CD4-positive, alpha-beta T cell treated with Interleukin-15 for 1 hour (primary cell): Measurements from ENCODE around the gene ATP8A1.

Experiments
- DNase-seq: peaks from one replicate; pipeline ENCODE4 v3.0.0-alpha.2; 2020

The ATP8A1 gene

GRCh38 chr4:42561031-42561430 is 95.9 kb downstream of the ATP8A1 start:
- no peak for DNase-seq

GRCh38 chr4:42560467-42560861 is 96.4 kb downstream of the ATP8A1 start:
- DNase-seq = no peak

- DNase-seq = no peak
These were observed 98.7 kb downstream of the ATP8A1 start for GRCh38 chr4:42558156-42558555.

- DNase-seq = no peak
These were observed 101.1 kb downstream of the ATP8A1 start for GRCh38 chr4:42555828-42556227.

- no peak for DNase-seq
These were observed 102.8 kb downstream of the ATP8A1 start for GRCh38 chr4:42554072-42554471.

GRCh38 chr4:42549896-42550295 is 107.0 kb downstream of the ATP8A1 start:
- DNase-seq = no peak

GRCh38 chr4:42547805-42548204 is 109.1 kb downstream of the ATP8A1 start:
- no peak for DNase-seq

GRCh38 chr4:42543762-42544161 is 113.1 kb downstream of the ATP8A1 start:
- DNase-seq = no peak

GRCh38 chr4:42543126-42543525 is 113.8 kb downstream of the ATP8A1 start:
- DNase-seq = no peak

- no peak for DNase-seq
These were observed 115.3 kb downstream of the ATP8A1 start for GRCh38 chr4:42541647-42542046.

- no peak for DNase-seq
These were observed 123.9 kb downstream of the ATP8A1 start for GRCh38 chr4:42533042-42533441.

GRCh38 chr4:42531341-42532030 is 125.4 kb downstream of the ATP8A1 start:
- no peak for DNase-seq

- DNase-seq = no peak
These were observed 133.7 kb downstream of the ATP8A1 start for GRCh38 chr4:42523066-42523718.

GRCh38 chr4:42519803-42520417 is 137.0 kb downstream of the ATP8A1 start:
- DNase-seq = no peak

- DNase-seq = no peak
These were observed 141.6 kb downstream of the ATP8A1 start for GRCh38 chr4:42515156-42515884.

- no peak for DNase-seq
These were observed 143.0 kb downstream of the ATP8A1 start for GRCh38 chr4:42513748-42514492.

- no peak for DNase-seq
These were observed 144.7 kb downstream of the ATP8A1 start for GRCh38 chr4:42512226-42512625.

- DNase-seq = no peak
These were observed 146.7 kb downstream of the ATP8A1 start for GRCh38 chr4:42510225-42510624.

GRCh38 chr4:42501624-42502401 is 155.1 kb downstream of the ATP8A1 start:
- no peak for DNase-seq

GRCh38 chr4:42498040-42498439 is 158.9 kb downstream of the ATP8A1 start:
- no peak for DNase-seq

GRCh38 chr4:42497142-42497910 is 159.6 kb downstream of the ATP8A1 start:
- DNase-seq = no peak
